ENCODE data around the gene CNTLN.

Gene CNTLN

DNA sequence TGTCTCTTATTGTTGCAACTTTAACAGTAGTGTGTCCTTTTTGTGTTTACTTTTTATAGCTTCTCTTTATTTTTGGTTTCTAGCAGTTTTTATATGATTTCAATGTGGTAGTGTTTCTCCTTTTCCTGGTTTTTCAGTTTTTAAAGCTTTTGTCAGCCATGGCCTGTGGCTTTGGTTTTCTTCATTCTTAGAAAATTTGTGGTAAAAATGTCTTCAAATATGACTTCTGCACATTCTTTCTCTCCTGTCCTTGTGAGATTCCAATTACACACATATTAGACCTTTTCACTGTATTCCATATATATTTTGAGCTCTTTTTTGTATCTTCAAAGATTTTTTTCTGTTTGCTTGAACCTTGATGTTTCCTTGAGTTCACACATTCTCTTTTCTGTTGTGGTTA is 180.5 kb downstream of the CNTLN start:
- TF ChIP-seq, protein P1, sequence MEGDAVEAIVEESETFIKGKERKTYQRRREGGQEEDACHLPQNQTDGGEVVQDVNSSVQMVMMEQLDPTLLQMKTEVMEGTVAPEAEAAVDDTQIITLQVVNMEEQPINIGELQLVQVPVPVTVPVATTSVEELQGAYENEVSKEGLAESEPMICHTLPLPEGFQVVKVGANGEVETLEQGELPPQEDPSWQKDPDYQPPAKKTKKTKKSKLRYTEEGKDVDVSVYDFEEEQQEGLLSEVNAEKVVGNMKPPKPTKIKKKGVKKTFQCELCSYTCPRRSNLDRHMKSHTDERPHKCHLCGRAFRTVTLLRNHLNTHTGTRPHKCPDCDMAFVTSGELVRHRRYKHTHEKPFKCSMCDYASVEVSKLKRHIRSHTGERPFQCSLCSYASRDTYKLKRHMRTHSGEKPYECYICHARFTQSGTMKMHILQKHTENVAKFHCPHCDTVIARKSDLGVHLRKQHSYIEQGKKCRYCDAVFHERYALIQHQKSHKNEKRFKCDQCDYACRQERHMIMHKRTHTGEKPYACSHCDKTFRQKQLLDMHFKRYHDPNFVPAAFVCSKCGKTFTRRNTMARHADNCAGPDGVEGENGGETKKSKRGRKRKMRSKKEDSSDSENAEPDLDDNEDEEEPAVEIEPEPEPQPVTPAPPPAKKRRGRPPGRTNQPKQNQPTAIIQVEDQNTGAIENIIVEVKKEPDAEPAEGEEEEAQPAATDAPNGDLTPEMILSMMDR (IDR thresholded peaks at IDR 0.05; ENCODE audit: control insufficient read depth, extremely low read depth, insufficient read depth), result no peak
- no peak overlapping the region for H3K4me3 ChIP-seq (ENCODE audit: low read depth, low read length)
- no peak for DNase-seq (ENCODE audit: low read depth)

DNA sequence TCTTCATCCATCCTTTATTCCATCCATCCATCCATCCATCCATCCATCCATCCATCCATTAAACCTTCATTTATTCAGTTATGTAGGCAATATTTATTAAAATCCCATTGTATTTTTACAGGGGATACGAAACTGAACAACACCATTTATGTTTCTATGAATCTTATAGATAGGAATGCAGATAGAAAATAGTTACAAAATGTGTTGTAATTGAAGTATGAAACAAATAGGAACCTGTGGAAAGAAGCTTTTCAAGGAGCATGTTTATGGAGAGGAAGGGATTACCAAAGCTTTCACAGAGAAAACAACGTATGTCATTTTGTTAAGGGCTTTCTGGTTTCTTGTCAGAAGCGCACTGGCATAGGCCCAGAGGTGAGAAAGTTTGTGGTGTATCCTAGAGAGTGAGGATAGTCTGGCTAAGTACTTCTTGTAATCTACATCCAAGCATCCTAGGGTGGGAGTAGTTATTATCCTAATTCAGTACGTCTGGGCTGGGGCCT is 184.0 kb downstream of the CNTLN start:
- TF ChIP-seq, protein P1 (IDR thresholded peaks at IDR 0.05; ENCODE audit: control insufficient read depth, extremely low read depth, insufficient read depth), result no peak
- H3K4me3 ChIP-seq (ENCODE audit: low read depth, low read length), result no peak overlapping the region
- no peak for DNase-seq (ENCODE audit: low read depth)

DNA sequence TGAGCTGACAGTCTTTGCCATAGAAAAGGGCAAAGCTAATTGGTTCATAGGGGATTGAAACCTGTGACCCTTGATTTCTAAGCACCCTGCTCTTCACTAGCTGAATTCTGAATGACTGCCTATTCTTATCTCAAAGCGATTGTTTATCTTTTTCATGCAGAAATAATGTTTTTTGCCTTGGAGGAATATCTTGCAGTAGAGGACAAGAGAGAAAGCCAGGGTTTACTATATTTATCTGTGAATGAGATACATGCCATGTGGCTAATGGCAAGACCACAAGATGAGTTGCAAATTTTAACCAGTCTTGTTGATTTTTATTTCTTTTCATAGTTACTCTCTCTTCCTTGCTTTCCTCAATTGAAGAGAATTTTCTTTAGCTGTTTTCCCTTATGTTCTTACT is 185.0 kb downstream of the CNTLN start:
- H3K4me3 ChIP-seq (ENCODE audit: low read depth, low read length), result no peak overlapping the region
- TF ChIP-seq, protein P1 (IDR thresholded peaks at IDR 0.05; ENCODE audit: control insufficient read depth, extremely low read depth, insufficient read depth), result no peak
- no peak for DNase-seq (ENCODE audit: low read depth)

- TF ChIP-seq, protein P1 (IDR thresholded peaks at IDR 0.05; ENCODE audit: control insufficient read depth, extremely low read depth, insufficient read depth), result no peak
- no peak for DNase-seq (ENCODE audit: low read depth)
- no peak overlapping the region for H3K4me3 ChIP-seq (ENCODE audit: low read depth, low read length)
Measured at GRCh38 chr9:17322882-17323864, 188.3 kb downstream of the CNTLN start.

DNA sequence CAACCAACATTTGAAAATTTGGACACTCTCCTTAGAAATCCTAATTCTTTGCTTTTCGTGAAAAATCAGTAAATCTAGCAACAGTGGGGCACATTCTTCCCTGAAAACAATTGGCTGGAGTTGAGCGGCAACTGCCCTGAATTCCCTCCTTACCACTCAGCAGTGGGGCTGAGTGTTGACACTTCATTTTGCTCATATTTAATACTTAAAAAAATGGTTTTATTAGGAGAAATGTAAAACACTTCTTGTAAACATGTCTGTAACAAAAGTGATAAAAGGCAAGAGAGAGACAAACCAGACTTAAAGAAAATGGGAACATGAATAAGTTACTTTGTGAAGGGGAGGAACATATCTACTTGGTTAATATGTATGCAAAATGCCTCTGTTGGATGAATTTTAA is 193.5 kb downstream of the CNTLN start:
- DNase-seq (ENCODE audit: low read depth), result no peak
- TF ChIP-seq, protein P1 (IDR thresholded peaks at IDR 0.05; ENCODE audit: control insufficient read depth, extremely low read depth, insufficient read depth), result no peak

GRCh38 chr9:17330097-17330496 is 195.3 kb downstream of the CNTLN start:
- no peak for DNase-seq (ENCODE audit: low read depth)
- TF ChIP-seq, protein P1 (IDR thresholded peaks at IDR 0.05; ENCODE audit: control insufficient read depth, extremely low read depth, insufficient read depth), result no peak
- no peak overlapping the region for H3K4me3 ChIP-seq (ENCODE audit: low read depth, low read length)

More for the DNA sequence above, 193.5 kb downstream of the CNTLN start:
- H3K4me3 ChIP-seq (ENCODE audit: low read depth, low read length), result no peak overlapping the region
